ENCODE measurements around the gene POLR1A.

The POLR1A gene

GRCh38 chr2:86026744-86027065, 79.0 kb downstream of the POLR1A start:
- Histone ChIP-seq H3K4me1 (ENCODE audit: low read depth, poor library complexity, severe bottlenecking) (no peaks in the 10 kb centered on the region), H4K20me1 (ENCODE audit: insufficient read depth) (no peaks in the 10 kb centered on the region), H3K9ac (no peak overlapping the region), H3K4me2 (no peak overlapping the region), H3K4me3 (IDR thresholded peaks at IDR 0.05; ENCODE audit: insufficient read depth, low read depth, low read length) (no peak overlapping the region), H3K36me3 (ENCODE audit: insufficient read depth) (peaks cover 17% of the 10 kb centered on the region; the same call in 1 of the 2 replicates), H3K79me2 (ENCODE audit: insufficient read depth, low read depth) (no peaks in the 10 kb centered on the region), H3K27ac (no peak overlapping the region), H3K27me3 (ENCODE audit: insufficient read depth, low read depth) (no peaks in the 10 kb centered on the region), H2AFZ (ENCODE audit: low read depth) (no peak overlapping the region)
- TF ChIP-seq, protein P1, sequence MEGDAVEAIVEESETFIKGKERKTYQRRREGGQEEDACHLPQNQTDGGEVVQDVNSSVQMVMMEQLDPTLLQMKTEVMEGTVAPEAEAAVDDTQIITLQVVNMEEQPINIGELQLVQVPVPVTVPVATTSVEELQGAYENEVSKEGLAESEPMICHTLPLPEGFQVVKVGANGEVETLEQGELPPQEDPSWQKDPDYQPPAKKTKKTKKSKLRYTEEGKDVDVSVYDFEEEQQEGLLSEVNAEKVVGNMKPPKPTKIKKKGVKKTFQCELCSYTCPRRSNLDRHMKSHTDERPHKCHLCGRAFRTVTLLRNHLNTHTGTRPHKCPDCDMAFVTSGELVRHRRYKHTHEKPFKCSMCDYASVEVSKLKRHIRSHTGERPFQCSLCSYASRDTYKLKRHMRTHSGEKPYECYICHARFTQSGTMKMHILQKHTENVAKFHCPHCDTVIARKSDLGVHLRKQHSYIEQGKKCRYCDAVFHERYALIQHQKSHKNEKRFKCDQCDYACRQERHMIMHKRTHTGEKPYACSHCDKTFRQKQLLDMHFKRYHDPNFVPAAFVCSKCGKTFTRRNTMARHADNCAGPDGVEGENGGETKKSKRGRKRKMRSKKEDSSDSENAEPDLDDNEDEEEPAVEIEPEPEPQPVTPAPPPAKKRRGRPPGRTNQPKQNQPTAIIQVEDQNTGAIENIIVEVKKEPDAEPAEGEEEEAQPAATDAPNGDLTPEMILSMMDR (conservative IDR thresholded peaks at IDR 0.05; ENCODE audit: low read depth, low read length): no peak

DNA sequence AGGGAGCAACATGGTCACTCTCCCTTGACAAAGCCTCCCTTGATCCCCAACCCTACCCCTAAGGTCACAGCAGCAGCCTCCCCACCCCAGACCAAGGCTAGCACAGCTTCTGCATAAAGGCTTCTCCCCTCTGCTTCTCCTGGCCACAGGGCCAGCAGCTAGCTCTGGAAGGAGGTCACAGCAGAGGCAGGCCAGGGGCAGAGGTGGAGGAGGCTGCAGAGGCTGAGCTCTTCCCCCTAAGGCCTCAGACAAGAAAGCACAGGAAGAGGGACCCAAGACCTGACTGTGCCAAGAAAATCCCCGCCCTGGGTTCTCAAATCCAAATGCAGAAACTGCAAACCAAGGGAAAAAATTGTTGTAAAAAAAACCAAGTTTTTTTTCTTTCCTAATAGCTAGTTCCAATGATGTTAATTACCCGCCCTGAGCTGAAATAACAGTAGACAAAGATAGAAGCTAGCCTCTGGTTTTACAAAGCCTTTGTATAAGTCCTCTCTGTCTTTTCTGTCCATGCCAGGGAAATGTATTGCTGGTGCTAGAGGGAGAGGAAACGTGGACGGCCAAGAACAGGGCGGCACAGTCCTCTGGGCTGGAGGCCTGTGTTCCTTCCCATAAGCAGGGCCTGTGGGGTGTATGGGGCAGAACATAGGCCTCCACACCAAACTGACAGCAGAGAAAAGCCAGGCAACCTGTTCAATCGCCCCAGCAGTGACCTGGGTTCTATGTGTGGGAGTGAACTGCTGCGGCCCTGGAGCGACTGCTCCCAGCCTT, 79.5 kb downstream of the POLR1A start:
- Histone ChIP-seq H3K9ac (no peak overlapping the region), H3K27ac (no peak overlapping the region), H3K27me3 (ENCODE audit: insufficient read depth, low read depth) (no peaks in the 10 kb centered on the region), H3K4me1 (ENCODE audit: low read depth, poor library complexity, severe bottlenecking) (no peaks in the 10 kb centered on the region), H3K4me3 (IDR thresholded peaks at IDR 0.05; ENCODE audit: insufficient read depth, low read depth, low read length) (no peak overlapping the region), H2AFZ (ENCODE audit: low read depth) (no peak overlapping the region), H3K36me3 (ENCODE audit: insufficient read depth) (peaks cover 17% of the 10 kb centered on the region; the same call in 1 of the 2 replicates), H3K4me2 (no peak overlapping the region), H3K79me2 (ENCODE audit: insufficient read depth, low read depth) (no peaks in the 10 kb centered on the region), H4K20me1 (ENCODE audit: insufficient read depth) (no peaks in the 10 kb centered on the region)
- TF ChIP-seq, protein P1 (conservative IDR thresholded peaks at IDR 0.05; ENCODE audit: low read depth, low read length): no peak

- Histone ChIP-seq H3K9ac (no peak overlapping the region), H3K36me3 (ENCODE audit: insufficient read depth) (peaks cover 17% of the 10 kb centered on the region; the same call in 1 of the 2 replicates), H3K4me2 (no peak overlapping the region)
Observed at GRCh38 chr2:86025229-86025820, 80.4 kb downstream of the POLR1A start.

DNA sequence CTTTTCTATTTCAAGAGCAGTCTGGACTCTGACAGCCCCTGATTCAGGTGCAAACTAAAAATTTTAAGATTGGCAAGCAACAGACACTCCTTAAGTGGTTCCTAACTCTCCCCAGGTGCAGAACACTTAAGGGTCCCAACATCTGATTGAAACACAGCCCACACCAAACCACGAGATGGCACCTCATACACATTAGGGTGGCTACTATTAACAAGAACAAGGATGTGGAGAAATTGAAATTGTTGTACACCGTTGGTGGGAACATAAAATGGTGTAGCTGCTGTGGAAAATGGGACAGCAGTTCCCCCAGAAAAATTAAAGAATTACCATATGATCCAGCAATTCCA, 82.3 kb downstream of the POLR1A start:
- Histone ChIP-seq H3K9ac (no peak overlapping the region), H4K20me1 (ENCODE audit: insufficient read depth) (no peaks in the 10 kb centered on the region), H2AFZ (ENCODE audit: low read depth) (no peak overlapping the region), H3K4me2 (no peak overlapping the region), H3K36me3 (ENCODE audit: insufficient read depth) (peaks cover 15% of the 10 kb centered on the region; the same call in 1 of the 2 replicates), H3K27ac (no peak overlapping the region), H3K79me2 (ENCODE audit: insufficient read depth, low read depth) (no peaks in the 10 kb centered on the region), H3K4me3 (IDR thresholded peaks at IDR 0.05; ENCODE audit: insufficient read depth, low read depth, low read length) (no peak overlapping the region), H3K27me3 (ENCODE audit: insufficient read depth, low read depth) (no peaks in the 10 kb centered on the region), H3K4me1 (ENCODE audit: low read depth, poor library complexity, severe bottlenecking) (no peaks in the 10 kb centered on the region)
- TF ChIP-seq, protein P1 (conservative IDR thresholded peaks at IDR 0.05; ENCODE audit: low read depth, low read length): no peak

More at GRCh38 chr2:86025229-86025820, 80.4 kb downstream of the POLR1A start:
- no peaks in the 10 kb centered on the region for H3K27me3 ChIP-seq (ENCODE audit: insufficient read depth, low read depth)
- no peak overlapping the region for H2AFZ ChIP-seq (ENCODE audit: low read depth)
- no peaks in the 10 kb centered on the region for H3K4me1 ChIP-seq (ENCODE audit: low read depth, poor library complexity, severe bottlenecking)
- no peak overlapping the region for H3K4me3 ChIP-seq (IDR thresholded peaks at IDR 0.05; ENCODE audit: insufficient read depth, low read depth, low read length)
- H3K27ac ChIP-seq: no peak overlapping the region
- no peaks in the 10 kb centered on the region for H4K20me1 ChIP-seq (ENCODE audit: insufficient read depth)
- no peaks in the 10 kb centered on the region for H3K79me2 ChIP-seq (ENCODE audit: insufficient read depth, low read depth)
- TF ChIP-seq, protein P1 (conservative IDR thresholded peaks at IDR 0.05; ENCODE audit: low read depth, low read length): no peak
